Gastroesophageal sphincter (tissue), 4 donors: ENCODE measurements around the gene SEMA3D. TPM values are rescaled to one million over a fixed set of nuclear protein-coding genes. Genes with fewer than 3 reads are reported as not detected.

ENCODE experiments used
- ATAC-seq: fragments of 150-250 bp; one replicate; pipeline ENCODE4 v1.9.1; 2016; ENCODE audit warnings: mild to moderate bottlenecking, moderate library complexity
- H3K27ac ChIP-seq, 4 donors: fragments of 200-600 bp; sonication (generic) in 3 of 4; 1 replicate in 3 of 4; 2 replicates in 1 of 4; pipeline ENCODE4 v1.5.1; 2016 to 2019
- H3K27me3 ChIP-seq: fragments of 200-600 bp; sonication (generic); one replicate; pipeline ENCODE4 v1.5.1; 2019
- H3K36me3 ChIP-seq, 2 donors: fragments of 200-600 bp; sonication (generic); one replicate each; pipeline ENCODE4 v1.5.1; 2019; ENCODE audit warnings: control low read depth in 1 of 2
- H3K4me1 ChIP-seq, 3 donors: fragments of 200-600 bp; sonication (generic); 1 replicate in 2 of 3; 2 replicates in 1 of 3; pipeline ENCODE4 v1.5.1; 2016 to 2019; ENCODE audit warnings: control low read depth in 2 of 3
- H3K4me3 ChIP-seq, 2 donors: fragments of 200-600 bp; sonication (generic); one replicate each; pipeline ENCODE4 v1.5.1; 2019; ENCODE audit warnings: mild to moderate bottlenecking in 1 of 2, moderate library complexity in 1 of 2
- H3K9me3 ChIP-seq, 3 donors: fragments of 200-600 bp; sonication (generic); one replicate each; pipeline ENCODE4 v1.5.1; 2017 to 2019; ENCODE audit warnings: control low read depth in 2 of 3
- EP300 ChIP-seq: sonication (generic); formaldehyde crosslinking; IDR thresholded peaks from one replicate; pipeline ENCODE4 v1.6.1; 2017; ENCODE audit warnings: antibody characterized with exemption, mild to moderate bottlenecking
- POLR2A ChIP-seq, 2 donors: fragments of 450-650 bp; IDR thresholded peaks; one replicate each; pipeline ENCODE4 v1.6.1; 2017; ENCODE audit warnings: antibody characterized with exemption in 2 of 2, mild to moderate bottlenecking in 2 of 2, moderate library complexity in 1 of 2
- POLR2AphosphoS5 ChIP-seq: sonication (generic); formaldehyde crosslinking; IDR thresholded peaks from one replicate; pipeline ENCODE4 v1.6.1; 2017; ENCODE audit warnings: antibody characterized with exemption
- WGBS, 2 donors: methylation state at CpG; one replicate each; pipeline ENCODE4 v1.1.5; 2018; ENCODE audit warnings: low coverage in 1 of 2; 5-methylcytosine and 5-hydroxymethylcytosine counted together
- total RNA-seq, 4 donors: library from RNA; depleted of rRNA; stranded (reverse); fragments of >200 nt; gene quantifications; one replicate each; pipeline ENCODE4 v1.1.0, GENCODE V29; 2016
- TF ChIP-seq, protein P1 (sequence below), 4 experiments: fragments of 200-600 bp in 2 of 4; fragments of 450-650 bp in 2 of 4; sonication (generic) in 1 of 4; IDR thresholded peaks; one replicate each; pipeline ENCODE4 v1.5.1; 2017 to 2019; ENCODE audit warnings: antibody characterized with exemption in 4 of 4, mild to moderate bottlenecking in 2 of 4, moderate library complexity in 2 of 4

SEMA3D gene
- total RNA-seq, 4 donors from 2014 or later: 0.27 to 24.6 (median 6.5) TPM

DNA sequence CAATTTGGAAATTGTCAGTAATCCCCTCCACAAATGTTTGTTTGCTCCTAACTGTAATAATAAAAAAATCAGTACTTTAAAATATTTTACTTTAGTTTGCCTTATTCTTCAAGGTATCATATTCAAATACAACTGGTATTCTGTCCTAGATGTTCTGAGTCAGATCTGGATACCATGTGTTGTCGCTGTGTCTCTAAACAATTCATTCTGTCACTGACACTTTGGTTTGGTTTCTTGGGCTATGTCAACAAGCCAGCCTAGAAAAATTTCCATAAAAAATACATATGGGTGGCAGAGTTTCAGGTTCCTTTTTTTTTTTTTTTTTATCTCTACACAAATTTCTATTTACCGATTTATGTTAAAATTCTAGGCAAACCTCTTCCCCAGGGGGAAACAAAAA, 33.2 kb upstream of the SEMA3D start:
- H3K36me3 ChIP-seq: no peaks in the 10 kb centered on the region
- H3K27ac ChIP-seq: no peak overlapping the region
- TF ChIP-seq EP300 (no peak), POLR2AphosphoS5 (no peak), POLR2A (IDR thresholded peaks at IDR 0.05) (no peak)
- TF ChIP-seq, protein P1, sequence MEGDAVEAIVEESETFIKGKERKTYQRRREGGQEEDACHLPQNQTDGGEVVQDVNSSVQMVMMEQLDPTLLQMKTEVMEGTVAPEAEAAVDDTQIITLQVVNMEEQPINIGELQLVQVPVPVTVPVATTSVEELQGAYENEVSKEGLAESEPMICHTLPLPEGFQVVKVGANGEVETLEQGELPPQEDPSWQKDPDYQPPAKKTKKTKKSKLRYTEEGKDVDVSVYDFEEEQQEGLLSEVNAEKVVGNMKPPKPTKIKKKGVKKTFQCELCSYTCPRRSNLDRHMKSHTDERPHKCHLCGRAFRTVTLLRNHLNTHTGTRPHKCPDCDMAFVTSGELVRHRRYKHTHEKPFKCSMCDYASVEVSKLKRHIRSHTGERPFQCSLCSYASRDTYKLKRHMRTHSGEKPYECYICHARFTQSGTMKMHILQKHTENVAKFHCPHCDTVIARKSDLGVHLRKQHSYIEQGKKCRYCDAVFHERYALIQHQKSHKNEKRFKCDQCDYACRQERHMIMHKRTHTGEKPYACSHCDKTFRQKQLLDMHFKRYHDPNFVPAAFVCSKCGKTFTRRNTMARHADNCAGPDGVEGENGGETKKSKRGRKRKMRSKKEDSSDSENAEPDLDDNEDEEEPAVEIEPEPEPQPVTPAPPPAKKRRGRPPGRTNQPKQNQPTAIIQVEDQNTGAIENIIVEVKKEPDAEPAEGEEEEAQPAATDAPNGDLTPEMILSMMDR (IDR thresholded peaks at IDR 0.05): no peak
- ATAC-seq: no peak
- no peak overlapping the region for H3K4me3 ChIP-seq
- H3K27me3 ChIP-seq: no peaks in the 10 kb centered on the region
- H3K4me1 ChIP-seq: no peaks in the 10 kb centered on the region
- H3K9me3 ChIP-seq: no peaks in the 10 kb centered on the region
- 82 to 96% methylated on average over 2 of the region's 2 CpGs for WGBS, 2 donors

DNA sequence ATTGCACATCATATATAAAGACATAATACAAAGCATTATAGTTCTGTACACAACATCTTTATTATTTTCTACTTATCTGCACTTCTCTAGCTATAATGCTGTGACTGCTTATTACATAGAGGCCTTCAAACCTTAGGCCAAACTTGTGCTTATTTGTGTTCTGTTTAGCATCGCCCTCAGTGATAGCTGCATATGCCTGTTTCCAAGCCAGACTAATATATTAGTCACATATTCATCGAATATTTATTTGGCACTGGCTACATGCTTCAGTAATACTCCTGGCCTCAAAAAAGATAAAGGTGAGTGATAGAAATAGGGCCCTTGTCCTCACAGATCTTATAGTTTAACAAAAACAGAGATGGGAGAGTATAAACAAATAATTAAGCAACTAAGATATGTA, 30.2 kb upstream of the SEMA3D start:
- 65 to 83% methylated on average over 1 to 2 of the region's 2 CpGs for WGBS, 2 donors
- no peak for ATAC-seq
- Histone ChIP-seq H3K4me1 (no peaks in the 10 kb centered on the region), H3K27ac (no peak overlapping the region), H3K27me3 (no peaks in the 10 kb centered on the region), H3K4me3 (no peak overlapping the region), H3K36me3 (no peaks in the 10 kb centered on the region), H3K9me3 (no peaks in the 10 kb centered on the region)
- TF ChIP-seq POLR2A (IDR thresholded peaks at IDR 0.05) (no peak), POLR2AphosphoS5 (no peak), EP300 (no peak)
- TF ChIP-seq, protein P1 (IDR thresholded peaks at IDR 0.05): no peak

DNA sequence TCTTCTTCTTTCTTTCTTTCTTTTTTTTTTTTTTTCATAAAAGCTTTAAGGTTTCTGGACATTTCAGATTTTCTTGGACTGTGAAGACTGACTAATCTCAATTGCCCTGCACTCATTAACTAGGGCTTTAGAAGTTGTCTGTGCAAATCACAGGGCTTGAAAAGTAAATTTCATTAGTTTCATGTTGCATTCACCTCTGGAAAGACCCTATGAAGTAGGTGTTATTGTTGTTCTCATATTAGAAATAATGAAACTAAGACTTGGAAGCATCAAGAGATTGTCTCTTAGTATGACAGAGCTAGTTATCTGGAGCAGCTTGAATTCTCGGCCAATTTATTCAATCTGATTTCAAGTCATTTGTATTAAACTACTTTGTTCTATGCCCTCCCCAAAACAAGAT, 28.2 kb upstream of the SEMA3D start:
- Histone ChIP-seq H3K4me1 (no peaks in the 10 kb centered on the region), H3K36me3 (no peaks in the 10 kb centered on the region), H3K27me3 (no peaks in the 10 kb centered on the region), H3K9me3 (no peaks in the 10 kb centered on the region), H3K27ac (no peak overlapping the region), H3K4me3 (no peak overlapping the region)
- 100% methylated on average over 1 of the region's 1 CpG for WGBS, 2 donors
- no peak for ATAC-seq
- TF ChIP-seq POLR2AphosphoS5 (no peak), EP300 (no peak), POLR2A (IDR thresholded peaks at IDR 0.05) (no peak)
- TF ChIP-seq, protein P1 (IDR thresholded peaks at IDR 0.05): no peak

DNA sequence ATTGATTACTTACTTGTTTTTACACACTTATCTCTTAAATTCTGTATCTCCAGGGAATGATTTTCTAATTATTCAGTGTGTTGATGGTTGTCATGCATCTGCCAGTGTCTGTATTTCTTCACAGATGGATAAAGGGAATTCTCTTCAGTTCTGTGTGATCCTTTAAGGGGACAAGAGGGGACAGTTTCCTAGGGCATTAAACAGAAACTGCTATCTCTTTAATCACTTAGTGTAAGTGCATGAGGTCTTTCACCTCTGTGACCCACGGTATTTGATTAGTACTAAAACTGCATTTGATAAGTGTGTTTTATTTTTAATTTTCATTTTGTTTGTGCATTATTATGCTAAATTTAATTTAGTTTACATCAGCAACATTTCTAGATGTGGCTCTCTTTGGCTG, 26.6 kb upstream of the SEMA3D start:
- no peaks in the 10 kb centered on the region for H3K36me3 ChIP-seq
- H3K9me3 ChIP-seq: no peaks in the 10 kb centered on the region
- TF ChIP-seq, protein P1 (IDR thresholded peaks at IDR 0.05): no peak
- TF ChIP-seq EP300 (no peak), POLR2A (IDR thresholded peaks at IDR 0.05) (no peak), POLR2AphosphoS5 (no peak)
- no peak overlapping the region for H3K27ac ChIP-seq
- no peak overlapping the region for H3K4me3 ChIP-seq
- no peaks in the 10 kb centered on the region for H3K4me1 ChIP-seq
- no peaks in the 10 kb centered on the region for H3K27me3 ChIP-seq
- no peak for ATAC-seq
- whole genome bisulfite sequencing, 2 donors: 56 to 71% methylated on average over 1 of the region's 1 CpG

DNA sequence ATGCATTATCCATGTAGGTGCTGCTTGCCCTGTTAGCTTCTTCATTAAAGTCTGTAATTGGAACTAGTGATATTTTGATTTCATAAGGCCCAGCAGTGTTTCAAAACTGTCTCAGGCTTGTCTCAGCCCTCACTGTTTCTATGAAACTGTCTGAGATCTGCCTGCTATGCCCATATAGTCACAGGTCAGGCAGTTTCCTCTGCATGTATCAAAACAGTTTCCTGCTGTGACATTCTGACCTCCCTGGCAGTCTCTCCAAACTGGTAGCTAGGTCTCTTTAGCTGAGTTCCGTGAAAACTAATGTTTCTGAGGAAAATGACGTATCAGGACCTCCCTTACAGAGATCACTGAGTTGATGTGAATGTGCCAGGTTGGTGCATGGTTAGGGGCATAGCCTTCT, 18.9 kb upstream of the SEMA3D start:
- no peak for ATAC-seq
- H3K9me3 ChIP-seq: no peaks in the 10 kb centered on the region
- no peak overlapping the region for H3K4me3 ChIP-seq
- H3K36me3 ChIP-seq: no peaks in the 10 kb centered on the region
- TF ChIP-seq, protein P1 (IDR thresholded peaks at IDR 0.05): no peak
- TF ChIP-seq EP300 (no peak), POLR2A (IDR thresholded peaks at IDR 0.05) (no peak), POLR2AphosphoS5 (no peak)
- H3K27ac ChIP-seq: no peak overlapping the region
- H3K4me1 ChIP-seq: no peaks in the 10 kb centered on the region
- 46% methylated on average over 2 of the region's 2 CpGs; no CpG with 5 or more reads in 1 of the 2 donors for WGBS, 2 donors
- H3K27me3 ChIP-seq: no peaks in the 10 kb centered on the region
